Mesendoderm (in vitro differentiated cells): ENCODE results near the gene YEATS4.

ENCODE experiments used
- DNase-seq: peaks from one replicate; pipeline ENCODE4 v3.0.0; 2013
- H2AK5ac ChIP-seq: 2 replicates; pipeline ENCODE4 v1.6.1; 2013; ENCODE audit warnings: low read length, inconsistent platforms
- H2BK120ac ChIP-seq: 2 replicates; pipeline ENCODE4 v1.6.1; 2013; ENCODE audit warnings: low read depth, mild to moderate bottlenecking, low read length, moderate library complexity, mixed read lengths
- H2BK15ac ChIP-seq: replicated peaks from 2 replicates; pipeline ENCODE4 v1.6.1; 2013; ENCODE audit warnings: low read depth, mild to moderate bottlenecking, moderate library complexity
- H2BK5ac ChIP-seq: 2 replicates; pipeline ENCODE4 v1.6.1; 2013; ENCODE audit warnings: low read length, inconsistent platforms
- H3K18ac ChIP-seq: 2 replicates; pipeline ENCODE4 v1.6.1; 2013; ENCODE audit warnings: mild to moderate bottlenecking, low read length, mixed read lengths
- H3K23ac ChIP-seq: one replicate; pipeline ENCODE4 v1.6.1; 2013; ENCODE audit warnings: low read length
- H3K27ac ChIP-seq: 2 replicates; pipeline ENCODE4 v1.5.1; 2013; ENCODE audit warnings: low read depth, mild to moderate bottlenecking, inconsistent platforms, low read length, moderate library complexity
- H3K27me3 ChIP-seq: 2 replicates; pipeline ENCODE4 v1.6.1; 2013; ENCODE audit warnings: low read length, control low read depth, mild to moderate bottlenecking, inconsistent platforms; ENCODE audit not compliant: insufficient read depth, poor library complexity
- H3K36me3 ChIP-seq: 2 replicates; pipeline ENCODE4 v1.6.1; 2013; ENCODE audit warnings: low read length, inconsistent platforms; ENCODE audit not compliant: control insufficient read depth, insufficient read depth
- H3K4ac ChIP-seq: one replicate; pipeline ENCODE4 v1.6.1; 2013; ENCODE audit warnings: low read depth, mild to moderate bottlenecking, low read length, moderate library complexity
- H3K4me1 ChIP-seq: 2 replicates; pipeline ENCODE4 v1.6.1; 2013; ENCODE audit warnings: low read depth, low read length, inconsistent platforms; ENCODE audit not compliant: control insufficient read depth
- H3K4me2 ChIP-seq: 2 replicates; pipeline ENCODE4 v1.6.1; 2013; ENCODE audit warnings: low read length
- H3K4me3 ChIP-seq: 2 replicates; pipeline ENCODE4 v1.5.1; 2013; ENCODE audit warnings: mild to moderate bottlenecking, low read length
- H3K56ac ChIP-seq: one replicate; pipeline ENCODE4 v1.6.1; 2013; ENCODE audit warnings: low read length
- H3K79me1 ChIP-seq: 2 replicates; pipeline ENCODE4 v1.6.1; 2013; ENCODE audit warnings: low read length, inconsistent platforms
- H3K79me2 ChIP-seq: 2 replicates; pipeline ENCODE4 v1.6.1; 2013; ENCODE audit warnings: mild to moderate bottlenecking, low read length; ENCODE audit not compliant: control insufficient read depth, insufficient read depth
- H3K9ac ChIP-seq: 2 replicates; pipeline ENCODE4 v1.6.1; 2013; ENCODE audit warnings: low read length, inconsistent platforms
- H4K5ac ChIP-seq: one replicate; pipeline ENCODE4 v1.6.1; 2013; ENCODE audit warnings: low read length
- H4K8ac ChIP-seq: one replicate; pipeline ENCODE4 v1.6.1; 2013; ENCODE audit warnings: low read depth, mild to moderate bottlenecking, control low read depth, low read length, moderate library complexity
- WGBS: extraction: QIAGEN DNeasy Blood & Tissue Kit; methylation state at CpG from one replicate; pipeline ENCODE4 v1.1.7; 2013; ENCODE audit warnings: low lambda C conversion rate, missing lambda C conversion rate; ENCODE audit not compliant: insufficient coverage; ENCODE audit errors: extremely low coverage; 5-methylcytosine and 5-hydroxymethylcytosine counted together

YEATS4 gene

GRCh38 chr12:69388371-69388770 lies 28.8 kb downstream of the YEATS4 start:
- Histone ChIP-seq H2BK15ac (no peak overlapping the region), H3K79me2 (no peaks in the 10 kb centered on the region), H2BK5ac (no peak overlapping the region), H4K8ac (no peak overlapping the region), H3K9ac (no peak overlapping the region), H2BK120ac (no peak overlapping the region), H3K79me1 (no peaks in the 10 kb centered on the region), H3K18ac (no peak overlapping the region), H3K4me3 (no peak overlapping the region), H3K27me3 (no peaks in the 10 kb centered on the region), H3K23ac (no peak overlapping the region), H3K4ac (no peak overlapping the region), H3K36me3 (no peaks in the 10 kb centered on the region), H3K4me2 (no peak overlapping the region), H3K56ac (no peak overlapping the region), H3K27ac (no peak overlapping the region), H2AK5ac (no peak overlapping the region), H4K5ac (no peak overlapping the region), H3K4me1 (no peaks in the 10 kb centered on the region)
- no CpG with 5 or more reads among the region's 1 CpG for WGBS
- no peak for DNase-seq

- H3K9ac ChIP-seq: no peak overlapping the region
- H3K18ac ChIP-seq: no peak overlapping the region
- no peak overlapping the region for H3K4ac ChIP-seq
- no peaks in the 10 kb centered on the region for H3K36me3 ChIP-seq
- H3K79me2 ChIP-seq: no peaks in the 10 kb centered on the region
- no peak overlapping the region for H2BK5ac ChIP-seq
- no peak overlapping the region for H3K4me2 ChIP-seq
- no peak overlapping the region for H3K27ac ChIP-seq
- no peaks in the 10 kb centered on the region for H3K27me3 ChIP-seq
- H2BK15ac ChIP-seq: no peak overlapping the region
- DNase-seq: no peak
- H3K4me3 ChIP-seq: no peak overlapping the region
- H4K5ac ChIP-seq: no peak overlapping the region
- WGBS: no CpG with 5 or more reads among the region's 1 CpG
- no peak overlapping the region for H4K8ac ChIP-seq
- no peak overlapping the region for H2AK5ac ChIP-seq
- H2BK120ac ChIP-seq: no peak overlapping the region
- no peak overlapping the region for H3K56ac ChIP-seq
- H3K79me1 ChIP-seq: no peaks in the 10 kb centered on the region
- no peak overlapping the region for H3K23ac ChIP-seq
- no peaks in the 10 kb centered on the region for H3K4me1 ChIP-seq
These were observed 30.3 kb downstream of the YEATS4 start for GRCh38 chr12:69389831-69390230.

GRCh38 chr12:69392179-69392928 lies 32.8 kb downstream of the YEATS4 start:
- no peak overlapping the region for H4K5ac ChIP-seq
- DNase-seq: no peak
- H3K27me3 ChIP-seq: no peaks in the 10 kb centered on the region
- H3K36me3 ChIP-seq: no peaks in the 10 kb centered on the region
- no peak overlapping the region for H4K8ac ChIP-seq
- H2BK5ac ChIP-seq: no peak overlapping the region
- no peak overlapping the region for H2AK5ac ChIP-seq
- H2BK120ac ChIP-seq: no peak overlapping the region
- no CpG with 5 or more reads among the region's 1 CpG for WGBS
- no peaks in the 10 kb centered on the region for H3K79me2 ChIP-seq
- H2BK15ac ChIP-seq: no peak overlapping the region
- no peak overlapping the region for H3K4ac ChIP-seq
- H3K79me1 ChIP-seq: no peaks in the 10 kb centered on the region
- H3K23ac ChIP-seq: no peak overlapping the region
- H3K4me3 ChIP-seq: no peak overlapping the region
- H3K27ac ChIP-seq: no peak overlapping the region
- H3K4me1 ChIP-seq: no peaks in the 10 kb centered on the region
- H3K4me2 ChIP-seq: no peak overlapping the region
- H3K18ac ChIP-seq: no peak overlapping the region
- no peak overlapping the region for H3K56ac ChIP-seq
- no peak overlapping the region for H3K9ac ChIP-seq

- no peak overlapping the region for H3K27ac ChIP-seq
- H2BK15ac ChIP-seq: no peak overlapping the region
- H3K79me1 ChIP-seq: no peaks in the 10 kb centered on the region
- H4K5ac ChIP-seq: no peak overlapping the region
- H4K8ac ChIP-seq: no peak overlapping the region
- no peaks in the 10 kb centered on the region for H3K27me3 ChIP-seq
- no peak for DNase-seq
- H3K79me2 ChIP-seq: no peaks in the 10 kb centered on the region
- no peak overlapping the region for H3K56ac ChIP-seq
- H3K18ac ChIP-seq: no peak overlapping the region
- H3K4me2 ChIP-seq: no peak overlapping the region
- H3K23ac ChIP-seq: no peak overlapping the region
- H2BK5ac ChIP-seq: no peak overlapping the region
- H3K4ac ChIP-seq: no peak overlapping the region
- H2BK120ac ChIP-seq: no peak overlapping the region
- no peaks in the 10 kb centered on the region for H3K36me3 ChIP-seq
- H3K4me1 ChIP-seq: no peaks in the 10 kb centered on the region
- no CpG with 5 or more reads among the region's 1 CpG for WGBS
- no peak overlapping the region for H3K4me3 ChIP-seq
- no peak overlapping the region for H2AK5ac ChIP-seq
- H3K9ac ChIP-seq: no peak overlapping the region
These were observed 36.5 kb downstream of the YEATS4 start for GRCh38 chr12:69396041-69396440.

- DNase-seq: no peak
- no peak overlapping the region for H3K4me2 ChIP-seq
- H3K9ac ChIP-seq: no peak overlapping the region
- H3K4me1 ChIP-seq: no peaks in the 10 kb centered on the region
- no CpG with 5 or more reads among the region's 3 CpGs for WGBS
- H2BK120ac ChIP-seq: no peak overlapping the region
- H2AK5ac ChIP-seq: no peak overlapping the region
- H3K27ac ChIP-seq: no peak overlapping the region
- H3K27me3 ChIP-seq: no peaks in the 10 kb centered on the region
- H4K8ac ChIP-seq: no peak overlapping the region
- H3K18ac ChIP-seq: no peak overlapping the region
- no peak overlapping the region for H2BK15ac ChIP-seq
- no peak overlapping the region for H3K4me3 ChIP-seq
- H2BK5ac ChIP-seq: no peak overlapping the region
- no peak overlapping the region for H3K56ac ChIP-seq
- H4K5ac ChIP-seq: no peak overlapping the region
- no peaks in the 10 kb centered on the region for H3K36me3 ChIP-seq
- no peaks in the 10 kb centered on the region for H3K79me2 ChIP-seq
- H3K4ac ChIP-seq: no peak overlapping the region
- H3K23ac ChIP-seq: no peak overlapping the region
- no peaks in the 10 kb centered on the region for H3K79me1 ChIP-seq
These were observed 37.4 kb downstream of the YEATS4 start for GRCh38 chr12:69396963-69397362.

GRCh38 chr12:69397978-69398377 lies 38.4 kb downstream of the YEATS4 start:
- no peak overlapping the region for H3K4me2 ChIP-seq
- no peaks in the 10 kb centered on the region for H3K36me3 ChIP-seq
- H3K4ac ChIP-seq: no peak overlapping the region
- no peak overlapping the region for H2AK5ac ChIP-seq
- no peak overlapping the region for H3K18ac ChIP-seq
- WGBS: 100% methylated on average over 2 of the region's 3 CpGs
- no peak overlapping the region for H3K9ac ChIP-seq
- no peaks in the 10 kb centered on the region for H3K79me2 ChIP-seq
- H3K27me3 ChIP-seq: no peaks in the 10 kb centered on the region
- no peak overlapping the region for H2BK120ac ChIP-seq
- no peak overlapping the region for H3K27ac ChIP-seq
- no peak overlapping the region for H3K56ac ChIP-seq
- no peak overlapping the region for H3K4me3 ChIP-seq
- H2BK5ac ChIP-seq: no peak overlapping the region
- no peak overlapping the region for H4K8ac ChIP-seq
- no peak overlapping the region for H4K5ac ChIP-seq
- H2BK15ac ChIP-seq: no peak overlapping the region
- no peak overlapping the region for H3K23ac ChIP-seq
- no peaks in the 10 kb centered on the region for H3K4me1 ChIP-seq
- no peak for DNase-seq
- no peaks in the 10 kb centered on the region for H3K79me1 ChIP-seq
